Nephron progenitor cell (in vitro differentiated cells): ENCODE results near the gene KCNC1.

Experiments
- DNase-seq: peaks from one replicate; pipeline ENCODE4 v3.0.0; 2021
- H3K27ac Mint-ChIP-seq: 2 replicates; pipeline ENCODE4 v1.8.0; 2021; ENCODE audit warnings: mild to moderate bottlenecking, moderate library complexity, mixed read lengths
- H3K27me3 Mint-ChIP-seq: 2 replicates; pipeline ENCODE4 v1.8.0; 2021; ENCODE audit warnings: mild to moderate bottlenecking, low read depth, mixed read lengths; ENCODE audit not compliant: poor library complexity
- H3K36me3 Mint-ChIP-seq: 2 replicates; pipeline ENCODE4 v1.8.0; 2021; ENCODE audit warnings: low read depth, mixed read lengths
- H3K4me1 Mint-ChIP-seq: 2 replicates; pipeline ENCODE4 v1.8.0; 2021; ENCODE audit warnings: mixed read lengths
- H3K4me3 Mint-ChIP-seq: 2 replicates; pipeline ENCODE4 v1.8.0; 2021; ENCODE audit warnings: mild to moderate bottlenecking, moderate library complexity, mixed read lengths
- H3K9me3 Mint-ChIP-seq: 2 replicates; pipeline ENCODE4 v1.8.0; 2021; ENCODE audit warnings: mild to moderate bottlenecking, moderate library complexity, mixed read lengths
- TF ChIP-seq, protein P1 (sequence below): fragments of 200-600 bp; sonication (generic); IDR thresholded peaks from 2 replicates; pipeline ENCODE4 v1.5.0; 2021; ENCODE audit warnings: antibody characterized with exemption

The KCNC1 gene

GRCh38 chr11:17776212-17776875 is 41.8 kb downstream of the KCNC1 start:
- H3K4me1 Mint-ChIP-seq: peaks cover 26% of the 10 kb centered on the region
- TF ChIP-seq, protein P1, sequence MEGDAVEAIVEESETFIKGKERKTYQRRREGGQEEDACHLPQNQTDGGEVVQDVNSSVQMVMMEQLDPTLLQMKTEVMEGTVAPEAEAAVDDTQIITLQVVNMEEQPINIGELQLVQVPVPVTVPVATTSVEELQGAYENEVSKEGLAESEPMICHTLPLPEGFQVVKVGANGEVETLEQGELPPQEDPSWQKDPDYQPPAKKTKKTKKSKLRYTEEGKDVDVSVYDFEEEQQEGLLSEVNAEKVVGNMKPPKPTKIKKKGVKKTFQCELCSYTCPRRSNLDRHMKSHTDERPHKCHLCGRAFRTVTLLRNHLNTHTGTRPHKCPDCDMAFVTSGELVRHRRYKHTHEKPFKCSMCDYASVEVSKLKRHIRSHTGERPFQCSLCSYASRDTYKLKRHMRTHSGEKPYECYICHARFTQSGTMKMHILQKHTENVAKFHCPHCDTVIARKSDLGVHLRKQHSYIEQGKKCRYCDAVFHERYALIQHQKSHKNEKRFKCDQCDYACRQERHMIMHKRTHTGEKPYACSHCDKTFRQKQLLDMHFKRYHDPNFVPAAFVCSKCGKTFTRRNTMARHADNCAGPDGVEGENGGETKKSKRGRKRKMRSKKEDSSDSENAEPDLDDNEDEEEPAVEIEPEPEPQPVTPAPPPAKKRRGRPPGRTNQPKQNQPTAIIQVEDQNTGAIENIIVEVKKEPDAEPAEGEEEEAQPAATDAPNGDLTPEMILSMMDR: no peak
- peaks cover 20% of the 10 kb centered on the region for H3K27me3 Mint-ChIP-seq
- no peaks in the 10 kb centered on the region for H3K9me3 Mint-ChIP-seq
- no peak overlapping the region for H3K4me3 Mint-ChIP-seq
- DNase-seq: no peak
- H3K27ac Mint-ChIP-seq: no peak overlapping the region
- no peaks in the 10 kb centered on the region for H3K36me3 Mint-ChIP-seq

GRCh38 chr11:17777086-17777737 is 42.6 kb downstream of the KCNC1 start:
- Mint-ChIP-seq H3K27me3 (peaks cover 20% of the 10 kb centered on the region), H3K4me3 (no peak overlapping the region), H3K27ac (no peak overlapping the region), H3K9me3 (no peaks in the 10 kb centered on the region), H3K4me1 (peaks cover 19% of the 10 kb centered on the region), H3K36me3 (no peaks in the 10 kb centered on the region)
- DNase-seq: no peak
- TF ChIP-seq, protein P1: no peak

DNA sequence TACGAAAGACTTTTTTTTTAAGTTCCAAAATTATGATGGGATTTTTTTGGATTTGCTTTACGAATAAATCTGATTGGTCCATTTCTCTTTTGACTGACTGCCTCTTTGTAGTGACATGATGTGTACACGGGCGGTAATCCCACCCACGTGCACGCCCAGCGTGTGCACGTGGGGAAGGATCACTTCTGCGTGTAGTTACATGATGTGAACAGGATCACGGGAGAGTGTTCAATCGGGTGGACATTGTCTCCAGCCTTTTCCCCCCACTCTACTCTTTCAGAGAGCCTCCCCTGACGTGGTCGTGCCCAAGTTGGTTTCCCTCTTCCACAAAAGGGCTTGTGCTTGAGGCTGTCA is 43.1 kb downstream of the KCNC1 start:
- Mint-ChIP-seq H3K9me3 (no peaks in the 10 kb centered on the region), H3K27ac (peak overlapping the region; percentile 23), H3K36me3 (no peaks in the 10 kb centered on the region), H3K4me1 (peaks cover 19% of the 10 kb centered on the region), H3K4me3 (no peak overlapping the region), H3K27me3 (peaks cover 20% of the 10 kb centered on the region)
- TF ChIP-seq, protein P1: no peak
- no peak for DNase-seq

DNA sequence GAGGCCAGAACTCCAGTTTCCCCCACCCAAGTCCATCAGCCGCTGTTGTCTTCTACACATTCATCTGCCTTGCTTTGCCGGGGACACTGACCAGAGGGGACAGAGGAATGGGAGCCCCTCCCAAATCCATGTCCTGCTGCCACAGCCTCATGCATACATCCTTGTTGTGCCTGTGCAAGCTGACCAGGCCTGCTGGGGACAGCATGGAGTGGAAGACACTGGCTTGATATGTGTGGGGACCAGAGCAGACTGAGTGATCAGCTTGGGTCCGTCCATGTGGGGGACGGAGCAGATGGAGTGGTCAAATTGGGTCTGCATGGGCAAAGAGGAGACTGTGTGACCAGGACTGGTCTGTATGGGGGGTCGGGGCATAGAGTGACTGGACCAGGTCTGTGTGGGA is 43.8 kb downstream of the KCNC1 start:
- no peak overlapping the region for H3K4me3 Mint-ChIP-seq
- H3K9me3 Mint-ChIP-seq: no peaks in the 10 kb centered on the region
- no peak for DNase-seq
- H3K27ac Mint-ChIP-seq: peak overlapping the region; percentile 61
- no peaks in the 10 kb centered on the region for H3K36me3 Mint-ChIP-seq
- TF ChIP-seq, protein P1: no peak
- H3K27me3 Mint-ChIP-seq: peaks cover 16% of the 10 kb centered on the region
- peaks cover 19% of the 10 kb centered on the region for H3K4me1 Mint-ChIP-seq

GRCh38 chr11:17778956-17779860 is 44.6 kb downstream of the KCNC1 start:
- no peak for DNase-seq
- H3K27me3 Mint-ChIP-seq: peaks cover 12% of the 10 kb centered on the region
- no peak overlapping the region for H3K27ac Mint-ChIP-seq
- no peaks in the 10 kb centered on the region for H3K9me3 Mint-ChIP-seq
- peaks cover 20% of the 10 kb centered on the region for H3K4me1 Mint-ChIP-seq
- TF ChIP-seq, protein P1: no peak
- H3K36me3 Mint-ChIP-seq: no peaks in the 10 kb centered on the region
- H3K4me3 Mint-ChIP-seq: no peak overlapping the region
